ENCODE results near the gene TRIM45. TPM values are rescaled to one million over a fixed set of nuclear protein-coding genes. Genes with fewer than 3 reads are reported as not detected.

The TRIM45 gene
- total RNA-seq, 1 donor from 2014 or later: 7.0 TPM

DNA sequence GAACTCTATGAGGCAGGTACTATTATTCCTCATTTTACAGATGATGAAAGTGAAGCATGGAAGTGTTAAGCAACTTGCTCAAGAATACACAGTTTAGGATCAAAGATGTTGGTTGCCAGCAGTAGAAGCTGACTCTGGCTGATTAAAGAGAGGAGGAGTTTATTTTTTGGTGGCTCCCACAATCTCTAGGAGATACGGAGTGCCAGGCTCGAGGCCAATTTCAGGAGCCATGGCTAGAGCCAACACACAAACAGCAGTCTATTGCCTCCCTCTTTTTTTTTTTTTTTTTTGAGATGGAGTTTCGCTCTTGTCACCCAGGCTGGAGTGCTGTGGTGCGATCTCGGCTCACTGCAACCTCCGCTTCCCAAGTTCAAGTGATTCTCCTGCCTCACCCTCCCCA is 41.8 kb downstream of the TRIM45 start:
- no peak for DNase-seq (ENCODE audit: low spot score)
- no peaks in the 10 kb centered on the region for H3K4me1 Mint-ChIP-seq (ENCODE audit: unreplicated experiment)
- no peaks in the 10 kb centered on the region for H3K9me3 Mint-ChIP-seq (ENCODE audit: unreplicated experiment)
- H3K27ac Mint-ChIP-seq (ENCODE audit: unreplicated experiment): no peak overlapping the region
- no peak overlapping the region for H3K4me3 Mint-ChIP-seq (ENCODE audit: unreplicated experiment)
- H3K27me3 Mint-ChIP-seq (ENCODE audit: unreplicated experiment): peaks cover 2% of the 10 kb centered on the region
- H3K36me3 Mint-ChIP-seq (ENCODE audit: low read depth, unreplicated experiment): peaks cover 6% of the 10 kb centered on the region
- TF ChIP-seq, protein P1, sequence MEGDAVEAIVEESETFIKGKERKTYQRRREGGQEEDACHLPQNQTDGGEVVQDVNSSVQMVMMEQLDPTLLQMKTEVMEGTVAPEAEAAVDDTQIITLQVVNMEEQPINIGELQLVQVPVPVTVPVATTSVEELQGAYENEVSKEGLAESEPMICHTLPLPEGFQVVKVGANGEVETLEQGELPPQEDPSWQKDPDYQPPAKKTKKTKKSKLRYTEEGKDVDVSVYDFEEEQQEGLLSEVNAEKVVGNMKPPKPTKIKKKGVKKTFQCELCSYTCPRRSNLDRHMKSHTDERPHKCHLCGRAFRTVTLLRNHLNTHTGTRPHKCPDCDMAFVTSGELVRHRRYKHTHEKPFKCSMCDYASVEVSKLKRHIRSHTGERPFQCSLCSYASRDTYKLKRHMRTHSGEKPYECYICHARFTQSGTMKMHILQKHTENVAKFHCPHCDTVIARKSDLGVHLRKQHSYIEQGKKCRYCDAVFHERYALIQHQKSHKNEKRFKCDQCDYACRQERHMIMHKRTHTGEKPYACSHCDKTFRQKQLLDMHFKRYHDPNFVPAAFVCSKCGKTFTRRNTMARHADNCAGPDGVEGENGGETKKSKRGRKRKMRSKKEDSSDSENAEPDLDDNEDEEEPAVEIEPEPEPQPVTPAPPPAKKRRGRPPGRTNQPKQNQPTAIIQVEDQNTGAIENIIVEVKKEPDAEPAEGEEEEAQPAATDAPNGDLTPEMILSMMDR (IDR thresholded peaks at IDR 0.05; ENCODE audit: unreplicated experiment): no peak

DNA sequence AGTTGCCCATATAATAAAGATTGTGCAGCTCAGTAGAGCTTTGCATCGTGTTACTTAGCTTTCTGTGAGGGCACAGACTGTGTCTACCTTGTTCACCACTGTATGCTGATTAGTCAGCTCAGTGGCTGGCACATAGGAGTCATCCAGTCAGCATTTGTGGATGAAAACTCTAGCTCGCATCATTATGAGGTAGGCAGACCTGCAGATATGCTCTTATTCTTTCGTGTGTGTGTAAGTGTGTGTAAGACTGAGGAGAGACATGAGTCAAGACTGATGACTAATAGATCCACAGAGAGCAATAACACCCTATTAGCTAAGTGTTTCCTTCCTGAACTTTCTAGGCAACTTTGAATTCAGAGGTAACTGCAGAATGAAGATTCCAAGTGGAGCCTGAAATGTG is 44.3 kb downstream of the TRIM45 start:
- no peak for DNase-seq (ENCODE audit: low spot score)
- TF ChIP-seq, protein P1 (IDR thresholded peaks at IDR 0.05; ENCODE audit: unreplicated experiment): no peak
- no peak overlapping the region for H3K27ac Mint-ChIP-seq (ENCODE audit: unreplicated experiment)
- H3K27me3 Mint-ChIP-seq (ENCODE audit: unreplicated experiment): peaks cover 2% of the 10 kb centered on the region
- no peaks in the 10 kb centered on the region for H3K9me3 Mint-ChIP-seq (ENCODE audit: unreplicated experiment)
- no peak overlapping the region for H3K4me3 Mint-ChIP-seq (ENCODE audit: unreplicated experiment)
- H3K36me3 Mint-ChIP-seq (ENCODE audit: low read depth, unreplicated experiment): peaks cover 6% of the 10 kb centered on the region
- no peaks in the 10 kb centered on the region for H3K4me1 Mint-ChIP-seq (ENCODE audit: unreplicated experiment)

DNA sequence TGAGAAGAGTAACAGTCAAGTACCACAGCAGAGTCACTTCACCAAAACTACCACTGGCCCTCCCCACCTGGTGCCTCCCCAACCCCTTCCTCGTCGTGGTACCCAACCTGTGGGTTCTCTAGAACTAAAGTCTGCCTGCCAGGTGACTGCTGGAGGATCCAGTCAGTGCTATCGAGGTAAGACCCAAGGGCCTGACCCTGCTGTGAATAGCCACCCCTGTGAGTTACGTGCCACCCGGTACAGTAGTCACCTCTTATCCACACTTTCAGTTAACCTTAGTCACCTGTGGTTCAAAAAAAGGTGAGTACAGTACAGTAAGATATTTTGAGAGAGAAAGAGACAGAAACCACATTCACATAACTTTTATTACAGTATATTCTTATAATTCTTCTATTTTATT is 44.9 kb downstream of the TRIM45 start:
- peaks cover 2% of the 10 kb centered on the region for H3K27me3 Mint-ChIP-seq (ENCODE audit: unreplicated experiment)
- TF ChIP-seq, protein P1 (IDR thresholded peaks at IDR 0.05; ENCODE audit: unreplicated experiment): no peak
- H3K4me1 Mint-ChIP-seq (ENCODE audit: unreplicated experiment): no peaks in the 10 kb centered on the region
- no peak for DNase-seq (ENCODE audit: low spot score)
- H3K27ac Mint-ChIP-seq (ENCODE audit: unreplicated experiment): no peak overlapping the region
- H3K9me3 Mint-ChIP-seq (ENCODE audit: unreplicated experiment): no peaks in the 10 kb centered on the region
- peaks cover 6% of the 10 kb centered on the region for H3K36me3 Mint-ChIP-seq (ENCODE audit: low read depth, unreplicated experiment)
- H3K4me3 Mint-ChIP-seq (ENCODE audit: unreplicated experiment): no peak overlapping the region

DNA sequence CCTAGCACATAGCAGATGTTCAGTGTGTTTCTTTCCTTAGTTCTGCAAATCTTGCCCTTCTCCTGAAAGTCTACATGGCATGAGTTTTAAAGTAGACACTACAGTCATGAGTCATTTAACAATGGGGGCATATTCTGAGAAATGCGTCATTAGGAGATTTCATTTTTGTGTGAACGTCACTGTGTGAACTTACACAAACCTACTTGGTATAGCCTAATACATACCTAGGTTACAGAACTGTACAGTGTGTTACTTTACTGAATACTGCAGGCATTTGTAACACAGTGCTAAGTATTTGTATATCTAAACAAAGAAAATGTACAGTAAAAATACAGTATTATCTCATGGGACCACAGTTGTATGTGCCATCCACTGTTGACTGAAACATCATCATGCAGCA is 51.4 kb downstream of the TRIM45 start:
- Mint-ChIP-seq H3K27me3 (ENCODE audit: unreplicated experiment) (no peaks in the 10 kb centered on the region), H3K9me3 (ENCODE audit: unreplicated experiment) (no peaks in the 10 kb centered on the region), H3K27ac (ENCODE audit: unreplicated experiment) (no peak overlapping the region), H3K4me3 (ENCODE audit: unreplicated experiment) (no peak overlapping the region), H3K36me3 (ENCODE audit: low read depth, unreplicated experiment) (no peaks in the 10 kb centered on the region), H3K4me1 (ENCODE audit: unreplicated experiment) (no peaks in the 10 kb centered on the region)
- DNase-seq (ENCODE audit: low spot score): no peak
- TF ChIP-seq, protein P1 (IDR thresholded peaks at IDR 0.05; ENCODE audit: unreplicated experiment): no peak

DNA sequence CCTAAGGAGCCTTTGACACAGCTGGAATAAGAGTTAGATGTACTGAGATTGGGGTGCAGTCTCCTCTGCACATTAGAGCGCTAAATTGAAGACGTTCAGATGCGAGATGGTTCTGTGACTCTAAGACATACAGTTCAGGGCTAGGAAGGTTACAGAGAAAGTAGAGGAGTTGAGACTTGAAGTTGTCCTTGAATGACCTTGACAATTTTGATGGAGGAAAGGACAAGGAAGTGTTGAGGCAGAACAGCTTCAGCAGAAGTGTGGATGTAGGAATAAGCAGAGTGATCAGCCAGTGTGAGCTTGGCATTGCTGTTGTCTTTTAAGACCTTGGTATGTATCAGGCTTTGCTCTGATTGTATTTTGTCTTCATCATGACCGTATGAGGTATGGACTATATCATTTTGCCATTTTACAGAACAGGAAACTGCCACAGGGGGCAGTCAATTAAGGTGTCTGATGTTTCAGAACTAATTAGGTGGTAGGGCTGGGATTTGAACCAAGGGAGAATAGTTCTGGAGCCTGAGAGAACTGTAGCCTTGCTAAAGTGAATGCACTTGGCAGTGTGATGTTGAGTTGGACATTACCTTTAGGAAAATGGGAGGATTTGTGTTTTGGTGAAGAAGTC is 52.2 kb downstream of the TRIM45 start:
- H3K4me3 Mint-ChIP-seq (ENCODE audit: unreplicated experiment): no peak overlapping the region
- no peak overlapping the region for H3K27ac Mint-ChIP-seq (ENCODE audit: unreplicated experiment)
- no peaks in the 10 kb centered on the region for H3K36me3 Mint-ChIP-seq (ENCODE audit: low read depth, unreplicated experiment)
- TF ChIP-seq, protein P1 (IDR thresholded peaks at IDR 0.05; ENCODE audit: unreplicated experiment): no peak
- no peaks in the 10 kb centered on the region for H3K4me1 Mint-ChIP-seq (ENCODE audit: unreplicated experiment)
- H3K27me3 Mint-ChIP-seq (ENCODE audit: unreplicated experiment): no peaks in the 10 kb centered on the region
- DNase-seq (ENCODE audit: low spot score): no peak
- H3K9me3 Mint-ChIP-seq (ENCODE audit: unreplicated experiment): no peaks in the 10 kb centered on the region

Data from endothelial cell (in vitro differentiated cells).